HepG2 (cell line): ENCODE data around the gene PARN. TPM values are rescaled to one million over a fixed set of nuclear protein-coding genes. Genes with fewer than 3 reads are reported as not detected.

Experiments used
- ATAC-seq: fragments of 200-7000 bp; cut with Tn5 transposase; 3 replicates; pipeline ENCODE4 v1.9.1; 2020; ENCODE audit warnings: mild to moderate bottlenecking, moderate library complexity
- BruUV-seq: library from RNA; stranded (reverse); fragments of 400-500 nt; replicated peaks from 2 replicates; lab custom pipeline; 2021; lab: Mats Ljungman, UMichigan
- CTCF ChIA-PET: fragments of 300-600 bp; formaldehyde crosslinking; extraction: SDS; loops from one replicate; lab custom pipeline; 2021; ENCODE audit warnings: low total read pairs, inconsistent platforms, low intra/inter-chr PET ratio; lab: Yijun Ruan, JAX
- POLR2A ChIA-PET: fragments of 350-600 bp; sonication (Branson Sonifier 250); formaldehyde crosslinking; loops from one replicate; lab custom pipeline; 2020; ENCODE audit warnings: antibody characterized with exemption, inconsistent platforms; lab: Yijun Ruan, JAX
- DNase-seq: peaks from one replicate; pipeline ENCODE4 v3.0.0-alpha.2; 2015; ENCODE audit warnings: low spot score
- FAIRE-seq: peaks from 3 replicates; lab custom pipeline; 2011; peaks lifted over from hg19 to GRCh38; lab: Jason Lieb, UNC
- H2AFZ ChIP-seq: one replicate; pipeline ENCODE4 v1.6.1; 2011; ENCODE audit warnings: low read length, inconsistent platforms
- H3K27ac ChIP-seq: fragments of 300-600 bp; 3 replicates; pipeline ENCODE4 v1.8.0; 2011; ENCODE audit warnings: mixed run types, mild to moderate bottlenecking, mixed read lengths, low read length, inconsistent platforms; ENCODE audit not compliant: insufficient read depth; ENCODE audit errors: extremely low read length
- H3K27me3 ChIP-seq, 2 experiments: fragments of 200-600 bp in 1 of 2; 2 replicates in 1 of 2; 3 replicates in 1 of 2; pipeline versions ENCODE4 v1.6.0 to v1.8.0; 2011; ENCODE audit warnings: low read length in 2 of 2, mild to moderate bottlenecking in 2 of 2, moderate library complexity in 2 of 2, inconsistent platforms in 1 of 2; ENCODE audit not compliant: insufficient read depth in 2 of 2, control insufficient read depth in 1 of 2
- H3K36me3 ChIP-seq, 2 experiments: fragments of 200-600 bp in 1 of 2; replicated peaks in 1 of 2; 2 replicates in 1 of 2; 3 replicates in 1 of 2; pipeline versions ENCODE4 v1.5.1 to v1.8.0; 2011; ENCODE audit warnings: low read length in 2 of 2, inconsistent platforms in 1 of 2; ENCODE audit not compliant: insufficient read depth in 2 of 2, control insufficient read depth in 1 of 2
- H3K4me1 ChIP-seq: 2 replicates; pipeline ENCODE4 v1.5.1; 2012; ENCODE audit warnings: low read length, inconsistent platforms; ENCODE audit not compliant: insufficient read depth
- H3K4me2 ChIP-seq: 2 replicates; pipeline ENCODE4 v1.6.0; 2011; ENCODE audit warnings: low read depth, low read length, inconsistent platforms
- H3K4me3 ChIP-seq, 3 experiments: fragments of 200-600 bp in 1 of 3; sonication (generic), shearing (Covaris generic) in 1 of 3; replicated peaks in 1 of 3; 2 replicates each; pipeline ENCODE4 v1.5.1; 2011 to 2016; ENCODE audit warnings: low read length in 3 of 3, inconsistent platforms in 2 of 3, low read depth in 2 of 3, mild to moderate bottlenecking in 2 of 3, control low read depth in 1 of 3, mixed read lengths in 1 of 3; ENCODE audit not compliant: insufficient read depth in 1 of 3
- H3K79me2 ChIP-seq: one replicate; pipeline ENCODE4 v1.6.1; 2011; ENCODE audit warnings: low read length, inconsistent platforms; ENCODE audit not compliant: insufficient read depth
- H3K9ac ChIP-seq: 2 replicates; pipeline ENCODE4 v1.6.0; 2011; ENCODE audit warnings: mild to moderate bottlenecking, low read depth, low read length, inconsistent platforms; ENCODE audit not compliant: insufficient read depth
- H3K9me3 ChIP-seq: 2 replicates; pipeline ENCODE4 v1.5.1; 2012; ENCODE audit warnings: mild to moderate bottlenecking, low read length
- H4K20me1 ChIP-seq: 2 replicates; pipeline ENCODE4 v1.6.0; 2011; ENCODE audit warnings: inconsistent platforms, mild to moderate bottlenecking, low read length, moderate library complexity; ENCODE audit not compliant: insufficient read depth
- CEBPB ChIP-seq: IDR thresholded peaks from 2 replicates; pipeline ENCODE4 v1.6.1; 2011; ENCODE audit warnings: low read depth, low read length, improper control_type of control experiment, borderline replicate concordance
- FOSL2 ChIP-seq: sonication (generic); formaldehyde crosslinking; IDR thresholded peaks from 2 replicates; pipeline ENCODE4 v1.4.0; 2020; ENCODE audit warnings: missing genetic modification reagents
- KLF15 ChIP-seq: sonication (generic); formaldehyde crosslinking; IDR thresholded peaks from 2 replicates; pipeline ENCODE4 v1.8.1; 2023; ENCODE audit warnings: borderline replicate concordance, mild to moderate bottlenecking, inconsistent platforms, missing genetic modification reagents, mixed read lengths
- MIER3 ChIP-seq: IDR thresholded peaks from 2 replicates; pipeline ENCODE4 v1.6.1; 2016; ENCODE audit warnings: missing compliant biosample characterization, borderline replicate concordance
- MYC ChIP-seq: sonication (generic); formaldehyde crosslinking; IDR thresholded peaks from 2 replicates; pipeline ENCODE4 v1.9.0; 2021; ENCODE audit warnings: missing genetic modification reagents, borderline replicate concordance
- NONO ChIP-seq, 2 experiments: fragments of 450-650 bp in 1 of 2; sonication (generic) in 1 of 2; formaldehyde crosslinking in 1 of 2; IDR thresholded peaks in 1 of 2; conservative IDR thresholded peaks in 1 of 2; 2 replicates each; pipeline versions ENCODE4 v1.6.1 to v1.8.0; 2017 to 2022; ENCODE audit warnings: mild to moderate bottlenecking in 1 of 2, missing genetic modification reagents in 1 of 2, moderate library complexity in 1 of 2
- NR2F1 ChIP-seq, 2 experiments: fragments of 450-650 bp in 1 of 2; formaldehyde crosslinking in 1 of 2; IDR thresholded peaks; 2 replicates each; pipeline versions ENCODE4 v1.5.0 to v1.6.1; 2016 to 2020; ENCODE audit warnings: mild to moderate bottlenecking in 1 of 2, missing compliant biosample characterization in 1 of 2, missing genetic modification reagents in 1 of 2, moderate library complexity in 1 of 2
- POLR2A ChIP-seq, 2 experiments: IDR thresholded peaks; 2 replicates each; pipeline ENCODE4 v1.6.1; 2011; ENCODE audit warnings: low read depth in 2 of 2, low read length in 2 of 2, mild to moderate bottlenecking in 1 of 2, moderate library complexity in 1 of 2; ENCODE audit not compliant: insufficient read depth in 1 of 2
- RAD51 ChIP-seq: fragments of 450-650 bp; IDR thresholded peaks from 2 replicates; pipeline ENCODE4 v1.6.1; 2016; ENCODE audit warnings: borderline replicate concordance
- SOX5 ChIP-seq: IDR thresholded peaks from 2 replicates; pipeline ENCODE4 v1.6.1; 2016; ENCODE audit warnings: borderline replicate concordance
- ZNF136 ChIP-seq: sonication (generic); formaldehyde crosslinking; IDR thresholded peaks from 2 replicates; pipeline ENCODE4 v1.8.1; 2022; ENCODE audit warnings: low read depth, mild to moderate bottlenecking, moderate library complexity, missing genetic modification reagents
- ZNF543 ChIP-seq: sonication (generic); formaldehyde crosslinking; IDR thresholded peaks from 2 replicates; pipeline ENCODE4 v1.4.0; 2020; ENCODE audit warnings: mild to moderate bottlenecking, missing genetic modification reagents
- WGBS: methylation state at CpG from one replicate; pipeline ENCODE4 v1.1.6; 2017; ENCODE audit warnings: low lambda C conversion rate; 5-methylcytosine and 5-hydroxymethylcytosine counted together
- in situ Hi-C: cut with HindIII; loops from 2 replicates; pipeline ENCODE4 v1.10.0; 2017; ENCODE audit warnings: low pct_unique_long_range_greater_than_20kb; ENCODE audit not compliant: extremely low pct_ligation_motif_present
- intact Hi-C: fragments of 100-400 bp; cut with micrococcal nuclease; formaldehyde crosslinking; loops from one replicate; pipeline ENCODE4 v1.10.0; 2022; ENCODE audit not compliant: unreplicated experiment
- polyA plus RNA-seq, 8 experiments: library from polyadenylated mRNA; depleted of rRNA in 3 of 8; stranded (reverse) in 7 of 8; unstranded in 1 of 8; fragments of >200 nt; fragmentation: Illumina TruSeq in 4 of 8; extraction: Trizol in 4 of 8; gene quantifications; 2 replicates each; pipeline versions ENCODE4 v1.2.1 to v1.2.3, GENCODE V29; 2011 to 2016; ENCODE audit warnings: low read depth in 4 of 8, missing spikeins in 1 of 8, mixed read lengths in 1 of 8; ENCODE audit not compliant: insufficient read depth in 1 of 8
- total RNA-seq, 5 experiments: library from RNA; depleted of rRNA; stranded (reverse); fragments of >200 nt; fragmentation: Illumina TruSeq; extraction: Trizol; gene quantifications; 2 replicates each; pipeline ENCODE4 v1.2.3, GENCODE V29; 2016; ENCODE audit warnings: low read depth in 1 of 5

PARN gene
- total and polyA plus RNA-seq, 2 of the 13 experiments (the other 11 are each of a cell fraction or from before 2014, with no cell fraction given) = 13.3 to 47.6 TPM

GRCh38 chr16:14613991-14614390 is 16.1 kb downstream of the PARN start:
- intact Hi-C loops = no loop called here
- no peak overlapping the region for H3K4me3 ChIP-seq
- H3K27ac ChIP-seq = no peak overlapping the region
- DNase-seq = no peak
- H3K9me3 ChIP-seq = no peaks in the 10 kb centered on the region
- CTCF ChIA-PET = no interaction called here
- peaks cover 14% of the 10 kb centered on the region for H3K4me1 ChIP-seq
- POLR2A ChIA-PET = no interaction called here
- no TSS peak for BruUV-seq
- no peak overlapping the region for H2AFZ ChIP-seq
- TF ChIP-seq POLR2A (IDR thresholded peaks at IDR 0.05; ENCODE audit: insufficient read depth in 1 of 2, low read depth in 2 of 2, low read length in 2 of 2) (no peak), NR2F1 (CRISPR knock-in tag; IDR thresholded peaks at IDR 0.05) (peak in 1 of 2 experiments; percentile 33; a peak in 1 of 4 replicates), FOSL2 (CRISPR knock-in tag) (0 out of 2 replicates have a peak, but pooled peaks have one; percentile 12)
- H3K4me2 ChIP-seq = no peak overlapping the region
- peaks cover 38 to 79% of the 10 kb centered on the region in 2 experiments for H3K36me3 ChIP-seq
- no peak overlapping the region for H3K9ac ChIP-seq
- H3K79me2 ChIP-seq = no peaks in the 10 kb centered on the region
- in situ Hi-C loops = no loop called here
- ATAC-seq = no peak
- H4K20me1 ChIP-seq = no peaks in the 10 kb centered on the region
- no peaks in the 10 kb centered on the region for H3K27me3 ChIP-seq
- FAIRE-seq = no peak
- 93% methylated on average over 4 of the region's 4 CpGs for WGBS

- Histone ChIP-seq H3K4me2 (no peak overlapping the region), H3K79me2 (no peaks in the 10 kb centered on the region), H3K4me3 (no peak overlapping the region), H3K4me1 (peaks cover 33% of the 10 kb centered on the region), H3K9ac (no peak overlapping the region), H3K27ac (no peak overlapping the region), H3K27me3 (no peaks in the 10 kb centered on the region), H3K36me3 (peaks cover 38 to 76% of the 10 kb centered on the region in 2 experiments), H4K20me1 (no peaks in the 10 kb centered on the region), H2AFZ (no peak overlapping the region), H3K9me3 (no peaks in the 10 kb centered on the region)
- no peak for FAIRE-seq
- intact Hi-C loops (no loop called here), in situ Hi-C loops (no loop called here)
- CTCF ChIA-PET = no interaction called here
- no peak for TF ChIP-seq ZNF543 (CRISPR knock-in tag)
- TF ChIP-seq MIER3 = no peak
- TF ChIP-seq NONO (IDR thresholded peaks at IDR 0.05) = no peak
- TF ChIP-seq NONO (CRISPR knock-in tag; conservative IDR thresholded peaks at IDR 0.05) = no peak
- no peak for TF ChIP-seq ZNF136 (CRISPR knock-in tag)
- TF ChIP-seq CEBPB = peak; percentile 79; the same call in 1 of the 2 replicates
- no peak for TF ChIP-seq MYC (CRISPR knock-in tag)
- TF ChIP-seq SOX5 = 0 out of 2 replicates have a peak, but pooled peaks have one; percentile 6
- TF ChIP-seq RAD51 = no peak
- no peak for TF ChIP-seq KLF15 (CRISPR knock-in tag)
- 96% methylated on average over 14 of the region's 14 CpGs for WGBS
- DNase-seq = no peak
- ATAC-seq = no peak
- no TSS peak for BruUV-seq
- POLR2A ChIA-PET = interaction anchor here (0.7 to 1.5 kb wide), 2 partner anchors 18 to 22 kb away, joined by 3 to 4 read pairs; partner anchors contain the start of gene PARN
These were observed 18.4 kb downstream of the PARN start for GRCh38 chr16:14611660-14612059.
